IMR-90 (cell line): ENCODE measurements around the gene GCNT2. TPM values are rescaled to one million over a fixed set of nuclear protein-coding genes. Genes with fewer than 3 reads are reported as not detected.

ENCODE experiments used
- ATAC-seq: fragments of 200-7000 bp; cut with Tn5 transposase; 2 replicates; pipeline ENCODE4 v1.9.1; 2020; ENCODE audit warnings: low read depth, mild to moderate bottlenecking, moderate library complexity
- BruUV-seq: library from RNA; stranded (reverse); fragments of 400-500 nt; replicated peaks from 2 replicates; lab custom pipeline; 2021; lab: Mats Ljungman, UMichigan
- CTCF ChIA-PET: fragments of 300-600 bp; formaldehyde crosslinking; extraction: SDS; loops from one replicate; lab custom pipeline; 2021; ENCODE audit warnings: antibody characterized with exemption; lab: Yijun Ruan, JAX
- POLR2A ChIA-PET: fragments of 300-600 bp; sonication (Branson Sonifier 250); formaldehyde crosslinking; loops from one replicate; lab custom pipeline; 2022; ENCODE audit warnings: antibody characterized with exemption; ENCODE audit not compliant: unreplicated experiment; lab: Charles Lee
- DNase-seq: peaks from one replicate; pipeline ENCODE4 v3.0.0; 2013
- H2AFZ ChIP-seq: replicated peaks from 2 replicates; pipeline ENCODE3; 2013; ENCODE audit warnings: low read length, mild to moderate bottlenecking; ENCODE audit not compliant: poor library complexity
- H2AK5ac ChIP-seq: 2 replicates; pipeline ENCODE4 v1.6.1; 2013; ENCODE audit warnings: low read depth, low read length, inconsistent platforms
- H2AK9ac ChIP-seq: replicated peaks from 2 replicates; pipeline ENCODE3; 2013; ENCODE audit warnings: mild to moderate bottlenecking, low read depth, low read length, moderate library complexity; ENCODE audit not compliant: poor library complexity
- H2BK120ac ChIP-seq: 2 replicates; pipeline ENCODE4 v1.6.1; 2013; ENCODE audit warnings: low read depth, low read length, inconsistent platforms
- H2BK15ac ChIP-seq: 3 replicates; pipeline ENCODE4 v1.6.1; 2013; ENCODE audit warnings: low read depth, low read length, inconsistent platforms
- H2BK20ac ChIP-seq: 2 replicates; pipeline ENCODE4 v1.6.1; 2013; ENCODE audit warnings: low read depth, mild to moderate bottlenecking, inconsistent platforms, low read length, moderate library complexity
- H2BK5ac ChIP-seq: 2 replicates; pipeline ENCODE4 v1.6.1; 2013; ENCODE audit warnings: mild to moderate bottlenecking, low read depth, low read length, inconsistent platforms; ENCODE audit not compliant: poor library complexity, severe bottlenecking
- H3K14ac ChIP-seq: replicated peaks from 2 replicates; pipeline ENCODE4 v1.6.1; 2013; ENCODE audit warnings: low read depth, low read length, inconsistent platforms
- H3K18ac ChIP-seq: 2 replicates; pipeline ENCODE4 v1.6.1; 2013; ENCODE audit warnings: low read depth, low read length, control low read depth
- H3K23ac ChIP-seq: 2 replicates; pipeline ENCODE4 v1.6.1; 2013; ENCODE audit warnings: low read depth, low read length, inconsistent platforms
- H3K27ac ChIP-seq: 2 replicates; pipeline ENCODE4 v1.5.1; 2013; ENCODE audit warnings: mild to moderate bottlenecking, control low read depth, low read length; ENCODE audit not compliant: insufficient read depth
- H3K27me3 ChIP-seq: 2 replicates; pipeline ENCODE4 v1.6.1; 2013; ENCODE audit warnings: low read length; ENCODE audit not compliant: control insufficient read depth, insufficient read depth
- H3K36me3 ChIP-seq: 2 replicates; pipeline ENCODE4 v1.6.1; 2013; ENCODE audit warnings: low read length, mixed read lengths; ENCODE audit not compliant: control insufficient read depth, insufficient read depth
- H3K4ac ChIP-seq: 2 replicates; pipeline ENCODE4 v1.6.1; 2013; ENCODE audit warnings: low read depth, low read length, inconsistent platforms
- H3K4me1 ChIP-seq: 2 replicates; pipeline ENCODE4 v1.6.1; 2013; ENCODE audit warnings: low read length, mixed read lengths; ENCODE audit not compliant: control insufficient read depth, insufficient read depth
- H3K4me2 ChIP-seq: 2 replicates; pipeline ENCODE4 v1.6.1; 2013; ENCODE audit warnings: low read depth, mild to moderate bottlenecking, control low read depth, low read length, moderate library complexity
- H3K4me3 ChIP-seq: 2 replicates; pipeline ENCODE4 v1.5.1; 2013; ENCODE audit warnings: low read depth, mild to moderate bottlenecking, control low read depth, low read length, moderate library complexity; ENCODE audit not compliant: insufficient read depth
- H3K56ac ChIP-seq: 2 replicates; pipeline ENCODE4 v1.6.1; 2013; ENCODE audit warnings: low read length, inconsistent platforms; ENCODE audit not compliant: insufficient read depth; ENCODE audit errors: extremely low read depth
- H3K79me1 ChIP-seq, 2 experiments: 2 replicates each; pipeline ENCODE4 v1.6.1; 2013; ENCODE audit warnings: low read length in 2 of 2, inconsistent platforms in 1 of 2, low read depth in 1 of 2
- H3K9ac ChIP-seq: 2 replicates; pipeline ENCODE4 v1.6.1; 2013; ENCODE audit warnings: low read depth, low read length, control low read depth
- H3K9me1 ChIP-seq: 2 replicates; pipeline ENCODE4 v1.6.1; 2013; ENCODE audit warnings: low read length, inconsistent platforms; ENCODE audit not compliant: insufficient read depth
- H3K9me3 ChIP-seq: 2 replicates; pipeline ENCODE4 v1.6.1; 2013; ENCODE audit warnings: low read length; ENCODE audit not compliant: control insufficient read depth, insufficient read depth
- H4K20me1 ChIP-seq: 2 replicates; pipeline ENCODE4 v1.6.1; 2013; ENCODE audit warnings: low read length, inconsistent platforms; ENCODE audit not compliant: insufficient read depth
- H4K5ac ChIP-seq: 2 replicates; pipeline ENCODE4 v1.6.1; 2013; ENCODE audit warnings: mild to moderate bottlenecking, low read depth, low read length, control low read depth
- H4K8ac ChIP-seq, 2 experiments: 2 replicates each; pipeline ENCODE4 v1.6.1; 2013; ENCODE audit warnings: low read depth in 2 of 2, low read length in 2 of 2, control low read depth in 1 of 2, inconsistent platforms in 1 of 2
- H4K91ac ChIP-seq: 2 replicates; pipeline ENCODE4 v1.6.1; 2013; ENCODE audit warnings: low read depth, low read length, inconsistent platforms; ENCODE audit not compliant: insufficient read depth
- BHLHE40 ChIP-seq: fragments of 150-350 bp; IDR thresholded peaks from 2 replicates; pipeline ENCODE4 v1.6.1; 2016; ENCODE audit warnings: mild to moderate bottlenecking, low read depth, low read length
- CEBPB ChIP-seq: IDR thresholded peaks from 2 replicates; pipeline ENCODE4 v1.6.1; 2012; ENCODE audit warnings: low read depth, low read length, improper control_type of control experiment
- CHD1 ChIP-seq: IDR thresholded peaks from 2 replicates; pipeline ENCODE4 v1.6.1; 2012; ENCODE audit warnings: low read depth, low read length, improper control_type of control experiment
- CTCF ChIP-seq: conservative IDR thresholded peaks from 2 replicates; pipeline ENCODE4 v1.5.1; 2012; ENCODE audit warnings: mild to moderate bottlenecking, low read depth, low read length, improper control_type of control experiment
- FOS ChIP-seq: fragments of 150-350 bp; IDR thresholded peaks from 2 replicates; pipeline ENCODE4 v1.6.1; 2016; ENCODE audit warnings: low read depth, low read length
- MAFK ChIP-seq: IDR thresholded peaks from 2 replicates; pipeline ENCODE4 v1.6.1; 2012; ENCODE audit warnings: low read depth, low read length, improper control_type of control experiment
- MAZ ChIP-seq: IDR thresholded peaks from 2 replicates; pipeline ENCODE4 v1.6.1; 2012; ENCODE audit warnings: low read depth, mild to moderate bottlenecking, low read length, improper control_type of control experiment, moderate library complexity, borderline replicate concordance
- MXI1 ChIP-seq: IDR thresholded peaks from 2 replicates; pipeline ENCODE4 v1.6.1; 2012; ENCODE audit warnings: low read depth, mild to moderate bottlenecking, low read length, moderate library complexity, borderline replicate concordance
- NFE2L2 ChIP-seq: fragments of 150-350 bp; IDR thresholded peaks from 2 replicates; pipeline ENCODE4 v1.6.1; 2016; ENCODE audit warnings: low read depth, mild to moderate bottlenecking, low read length
- POLR2A ChIP-seq: IDR thresholded peaks from 2 replicates; pipeline ENCODE4 v1.6.1; 2012; ENCODE audit warnings: mild to moderate bottlenecking, low read depth, low read length
- RAD21 ChIP-seq: IDR thresholded peaks from 2 replicates; pipeline ENCODE4 v1.6.1; 2012; ENCODE audit warnings: low read length, improper control_type of control experiment
- RCOR1 ChIP-seq: IDR thresholded peaks from 2 replicates; pipeline ENCODE4 v1.6.1; 2012; ENCODE audit warnings: mild to moderate bottlenecking, low read length, improper control_type of control experiment; ENCODE audit not compliant: insufficient replicate concordance
- RFX5 ChIP-seq: IDR thresholded peaks from 2 replicates; pipeline ENCODE4 v1.8.0; 2012; ENCODE audit warnings: low read depth, mild to moderate bottlenecking, low read length, moderate library complexity
- SMC3 ChIP-seq: fragments of 150-350 bp; IDR thresholded peaks from 2 replicates; pipeline ENCODE4 v1.6.1; 2016; ENCODE audit warnings: low read depth, mild to moderate bottlenecking, antibody characterized with exemption, low read length, moderate library complexity
- WGBS, 2 experiments: methylation state at CpG; one replicate each; pipeline versions ENCODE4 v1.1.5 to v1.1.7; 2013; ENCODE audit warnings: missing lambda C conversion rate in 2 of 2; ENCODE audit not compliant: insufficient read length in 1 of 2; ENCODE audit errors: extremely low coverage in 2 of 2; 5-methylcytosine and 5-hydroxymethylcytosine counted together
- dilution Hi-C: fragments of 300-500 bp; cut with HindIII; formaldehyde crosslinking; loops from one replicate; pipeline ENCODE4 v1.14.3; 2018; ENCODE audit warnings: low sequenced_read_pairs; ENCODE audit not compliant: unreplicated experiment
- in situ Hi-C: fragments of 300-500 bp; cut with MboI; formaldehyde crosslinking; loops from 3 replicates; pipeline ENCODE4 v1.14.3; 2019; ENCODE audit warnings: low sequenced_read_pairs, inconsistent platforms, mixed read lengths
- intact Hi-C: fragments of 100-400 bp; cut with micrococcal nuclease; formaldehyde crosslinking; loops from 2 replicates; pipeline ENCODE4 v1.10.0; 2022
- polyA plus RNA-seq, 3 experiments: library from polyadenylated mRNA; depleted of rRNA; stranded (reverse); fragments of >200 nt; gene quantifications; 2 replicates each; pipeline ENCODE4 v1.2.3, GENCODE V29; 2012; ENCODE audit warnings: low replicate concordance in 1 of 3
- total RNA-seq: library from RNA; depleted of rRNA; stranded (reverse); fragments of >200 nt; gene quantifications from 2 replicates; pipeline ENCODE4 v1.2.3, GENCODE V29; 2012

GCNT2 gene
- total and polyA plus RNA-seq, 2 of the 4 experiments (the other 2 are of a cell fraction), result 0.34 to 0.90 TPM

GRCh38 chr6:10655508-10656055 lies 134.4 kb downstream of the GCNT2 start:
- dilution Hi-C loops, result no loop called here
- in situ Hi-C loops, result no loop called here
- Histone ChIP-seq H3K4me3 (no peak overlapping the region), H2BK120ac (no peak overlapping the region), H3K27me3 (no peaks in the 10 kb centered on the region; the same call in 1 of the 2 replicates), H3K56ac (no peak overlapping the region), H3K79me1 (no peaks in the 10 kb centered on the region), H4K20me1 (no peaks in the 10 kb centered on the region), H2BK15ac (no peak overlapping the region), H3K9ac (no peak overlapping the region), H3K14ac (no peak overlapping the region), H2AFZ (no peak overlapping the region), H3K23ac (no peak overlapping the region), H2BK5ac (no peak overlapping the region), H4K5ac (no peak overlapping the region), H2AK5ac (no peak overlapping the region), H4K8ac (no peak overlapping the region), H3K9me1 (no peaks in the 10 kb centered on the region), H3K9me3 (no peaks in the 10 kb centered on the region; the same call in 1 of the 2 replicates), H2AK9ac (no peak overlapping the region), H3K4me1 (no peaks in the 10 kb centered on the region), H4K91ac (no peak overlapping the region), H3K36me3 (no peaks in the 10 kb centered on the region), H3K18ac (no peak overlapping the region), H3K4me2 (no peak overlapping the region), H2BK20ac (no peak overlapping the region), H3K4ac (no peak overlapping the region), H3K27ac (no peak overlapping the region)
- no peak for ATAC-seq
- ChIA-PET CTCF (no interaction called here), POLR2A (no interaction called here)
- intact Hi-C loops, result no loop called here
- no TSS peak for BruUV-seq
- TF ChIP-seq RFX5 (no peak), MAZ (no peak), BHLHE40 (no peak), NFE2L2 (no peak), CTCF (no peak), FOS (no peak), RAD21 (no peak), CEBPB (no peak), CHD1 (no peak), MXI1 (no peak), MAFK (no peak), SMC3 (no peak), RCOR1 (no peak), POLR2A (no peak)
- no peak for DNase-seq
- WGBS, 2 experiments, result no CpG with 5 or more reads among the region's 12 CpGs
